ENCODE measurements around the gene ZNF701. TPM values are rescaled to one million over a fixed set of nuclear protein-coding genes. Genes with fewer than 3 reads are reported as not detected.

The ZNF701 gene
- total RNA-seq: 11.2 and 17.4 TPM in 2 replicates

DNA sequence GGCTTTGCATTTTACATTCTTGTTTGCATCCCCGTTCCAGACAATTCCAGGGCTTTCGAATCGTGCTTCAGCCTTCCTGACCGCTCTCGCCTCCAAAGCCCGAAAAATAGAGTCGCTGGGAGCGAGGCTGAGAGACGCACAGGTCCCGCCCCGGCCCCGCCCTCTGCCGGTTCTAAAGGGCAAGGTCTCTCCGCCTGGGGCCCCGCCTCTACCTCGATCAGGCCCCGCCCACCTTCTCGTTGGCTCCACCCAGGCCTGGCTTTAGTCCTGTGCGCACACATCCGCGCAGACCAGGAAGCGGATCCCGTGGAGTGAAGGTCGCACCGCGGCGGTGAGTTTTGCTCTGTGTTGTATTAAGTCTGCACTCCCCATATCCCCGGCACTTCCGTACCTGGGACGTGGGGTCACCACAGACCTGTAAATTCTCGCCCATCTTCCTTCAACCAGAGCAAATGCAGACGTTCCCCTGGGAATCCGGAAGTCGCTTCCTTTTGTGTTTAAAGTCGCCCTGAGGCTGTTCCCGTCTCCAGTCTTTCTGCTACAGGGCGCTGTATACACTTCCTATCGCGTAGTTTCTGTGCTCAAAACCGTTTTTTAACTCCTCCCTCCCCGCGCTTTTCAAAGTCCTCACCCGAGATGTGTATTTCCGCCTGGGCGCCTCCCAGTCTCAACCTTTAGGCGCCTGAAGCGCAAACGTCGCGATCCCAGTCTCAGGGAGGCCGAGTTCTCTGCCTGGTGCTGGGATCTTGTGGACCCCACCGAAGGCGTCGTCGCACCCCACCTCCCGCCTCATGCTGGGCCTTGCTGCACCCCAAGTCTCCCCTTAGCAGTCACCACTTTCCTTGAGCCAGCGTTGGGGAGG, at the start of gene ZNF701:
ZNF701 (plus strand) TSS at position 288 of the 862 bp plus-strand sequence. CDS start 3,861 bp downstream, outside the sequence.

DNA sequence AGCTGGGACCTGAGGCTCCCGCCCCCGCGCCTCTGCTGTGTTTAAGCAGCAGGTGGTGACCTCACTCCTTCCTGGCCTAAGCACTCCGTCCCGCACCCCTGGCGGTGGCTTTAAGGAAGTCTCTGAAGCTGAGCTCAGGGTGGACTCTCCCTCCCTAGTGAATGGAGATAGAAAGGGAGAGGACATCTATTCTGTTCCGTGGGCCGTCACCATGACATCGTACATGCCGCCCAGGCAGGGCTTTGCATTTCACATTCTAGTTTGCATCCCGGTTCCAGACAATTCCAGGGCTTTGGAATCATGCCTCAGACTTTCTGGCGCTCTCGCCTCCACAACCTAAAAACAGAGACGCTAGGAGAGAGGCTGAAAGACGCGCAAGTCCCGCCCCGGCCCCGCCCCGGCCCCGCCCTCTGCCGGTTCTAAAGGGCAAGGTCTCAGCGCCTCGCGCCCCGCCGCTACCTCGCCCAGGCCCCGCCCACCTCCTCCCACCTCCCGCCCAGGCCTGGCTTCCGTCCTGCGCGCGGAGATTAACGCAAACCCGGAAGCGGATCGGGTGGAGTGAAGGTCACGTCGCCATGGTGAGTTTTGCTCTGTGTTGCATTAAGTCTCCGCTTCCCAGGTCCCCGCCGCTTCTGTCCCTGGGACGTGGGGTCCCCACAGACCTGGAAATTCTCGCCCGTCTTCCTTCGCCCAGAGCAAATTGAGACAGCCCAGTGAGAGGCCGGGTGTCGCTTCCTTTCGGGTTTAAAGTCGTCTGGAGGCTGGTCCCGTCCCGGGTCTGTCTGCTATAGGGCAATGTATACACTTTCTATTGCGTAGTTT, 42.7 kb upstream of the ZNF701 start, which contains the start of gene ZNF808:
ZNF808 (plus strand) TSS at position 535 of the 822 bp plus-strand sequence. CDS start 15,617 bp downstream, outside the sequence.

Other genes with a start within 250 kb of the ZNF701 start
- 1.3 and 3.2 TPM in 2 replicates for gene ZNF610, start 234.0 kb upstream of the ZNF701 start, total RNA-seq
- 10.5 and 14.8 TPM in 2 replicates for gene ZNF880, start 200.4 kb upstream of the ZNF701 start, total RNA-seq
- 5.5 and 14.9 TPM in 2 replicates for gene ZNF528, start 172.4 kb upstream of the ZNF701 start, total RNA-seq
- 0.06 TPM in 1 of 2 replicates, not detected in the other for gene ZNF534, start 141.1 kb upstream of the ZNF701 start, total RNA-seq
- gene ZNF578, start 116.7 kb upstream of the ZNF701 start, total RNA-seq: 1.3 and 3.9 TPM in 2 replicates
- gene ZNF808, start 42.6 kb upstream of the ZNF701 start, total RNA-seq: 10.4 and 26.4 TPM in 2 replicates
- 26.4 and 60.7 TPM in 2 replicates for gene ZNF83, start 68.1 kb downstream of the ZNF701 start, total RNA-seq
- gene ZNF611, start 164.8 kb downstream of the ZNF701 start, total RNA-seq: 6.2 and 15.4 TPM in 2 replicates
- 1.8 and 5.6 TPM in 2 replicates for gene ZNF600, start 216.5 kb downstream of the ZNF701 start, total RNA-seq